Stimulated activated memory B cell treated with anti-CD40 and anti-IgM and Interleukin-4, amounts not matched to agents 10 μg/mL and 1 μg/mL and 100 μg/mL, for 72 hours (primary cell): ENCODE data around the gene TRAP1.

Source experiments
- ATAC-seq: fragments of 150-1000 bp; cut with Tn5 transposase; 2 replicates; pipeline ENCODE4 v1.10.0; 2021
- H3K27ac Mint-ChIP-seq: one replicate; pipeline ENCODE4 v1.8.0; 2022; ENCODE audit warnings: mild to moderate bottlenecking, mixed read lengths
- H3K27me3 Mint-ChIP-seq: one replicate; pipeline ENCODE4 v1.8.0; 2022; ENCODE audit warnings: mixed read lengths
- H3K36me3 Mint-ChIP-seq: one replicate; pipeline ENCODE4 v1.8.0; 2022; ENCODE audit warnings: mixed read lengths
- H3K4me1 Mint-ChIP-seq: one replicate; pipeline ENCODE4 v1.8.0; 2022; ENCODE audit warnings: mixed read lengths
- H3K4me3 Mint-ChIP-seq: one replicate; pipeline ENCODE4 v1.8.0; 2022; ENCODE audit warnings: mild to moderate bottlenecking, moderate library complexity, mixed read lengths
- H3K9me3 Mint-ChIP-seq: one replicate; pipeline ENCODE4 v1.8.0; 2022; ENCODE audit warnings: mixed read lengths

The TRAP1 gene

GRCh38 chr16:3675601-3676130 is 41.7 kb downstream of the TRAP1 start:
- peaks cover 73% of the 10 kb centered on the region for H3K36me3 Mint-ChIP-seq
- ATAC-seq = no peak
- no peaks in the 10 kb centered on the region for H3K27me3 Mint-ChIP-seq
- H3K4me1 Mint-ChIP-seq = no peaks in the 10 kb centered on the region
- no peak overlapping the region for H3K4me3 Mint-ChIP-seq
- H3K27ac Mint-ChIP-seq = no peak overlapping the region
- no peaks in the 10 kb centered on the region for H3K9me3 Mint-ChIP-seq

- no peaks in the 10 kb centered on the region for H3K9me3 Mint-ChIP-seq
- H3K4me3 Mint-ChIP-seq = no peak overlapping the region
- no peak for ATAC-seq
- no peaks in the 10 kb centered on the region for H3K27me3 Mint-ChIP-seq
- peaks cover 71% of the 10 kb centered on the region for H3K36me3 Mint-ChIP-seq
- H3K4me1 Mint-ChIP-seq = no peaks in the 10 kb centered on the region
- H3K27ac Mint-ChIP-seq = no peak overlapping the region
These were observed 42.6 kb downstream of the TRAP1 start for GRCh38 chr16:3674513-3675295.

- Mint-ChIP-seq H3K27ac (no peak overlapping the region), H3K4me3 (no peak overlapping the region), H3K4me1 (no peaks in the 10 kb centered on the region), H3K36me3 (peaks cover 71% of the 10 kb centered on the region), H3K27me3 (no peaks in the 10 kb centered on the region), H3K9me3 (no peaks in the 10 kb centered on the region)
- ATAC-seq = no peak
These were observed 43.5 kb downstream of the TRAP1 start for GRCh38 chr16:3673676-3674377.

GRCh38 chr16:3673201-3673600 is 44.1 kb downstream of the TRAP1 start:
- H3K27ac Mint-ChIP-seq = no peak overlapping the region
- no peak for ATAC-seq
- H3K9me3 Mint-ChIP-seq = no peaks in the 10 kb centered on the region
- no peaks in the 10 kb centered on the region for H3K4me1 Mint-ChIP-seq
- H3K36me3 Mint-ChIP-seq = peaks cover 68% of the 10 kb centered on the region
- no peak overlapping the region for H3K4me3 Mint-ChIP-seq
- H3K27me3 Mint-ChIP-seq = no peaks in the 10 kb centered on the region

- Mint-ChIP-seq H3K9me3 (no peaks in the 10 kb centered on the region), H3K27ac (no peak overlapping the region), H3K27me3 (no peaks in the 10 kb centered on the region), H3K4me3 (no peak overlapping the region), H3K4me1 (no peaks in the 10 kb centered on the region), H3K36me3 (peaks cover 65% of the 10 kb centered on the region)
- ATAC-seq = peak; percentile 45
These were observed 44.7 kb downstream of the TRAP1 start for GRCh38 chr16:3672571-3673041.

- Mint-ChIP-seq H3K4me3 (no peak overlapping the region), H3K27me3 (no peaks in the 10 kb centered on the region), H3K9me3 (no peaks in the 10 kb centered on the region), H3K4me1 (no peaks in the 10 kb centered on the region), H3K27ac (peak overlapping the region; percentile 30), H3K36me3 (peaks cover 65% of the 10 kb centered on the region)
- no peak for ATAC-seq
These were observed 45.9 kb downstream of the TRAP1 start for GRCh38 chr16:3671424-3671823.

GRCh38 chr16:3670711-3671110 is 46.6 kb downstream of the TRAP1 start:
- Mint-ChIP-seq H3K27ac (no peak overlapping the region), H3K9me3 (no peaks in the 10 kb centered on the region), H3K4me3 (no peak overlapping the region), H3K27me3 (no peaks in the 10 kb centered on the region), H3K4me1 (peaks cover 1% of the 10 kb centered on the region), H3K36me3 (peaks cover 65% of the 10 kb centered on the region)
- no peak for ATAC-seq

GRCh38 chr16:3669082-3669481 is 48.2 kb downstream of the TRAP1 start:
- Mint-ChIP-seq H3K27me3 (no peaks in the 10 kb centered on the region), H3K4me1 (peaks cover 5% of the 10 kb centered on the region), H3K9me3 (no peaks in the 10 kb centered on the region), H3K27ac (no peak overlapping the region), H3K36me3 (peaks cover 63% of the 10 kb centered on the region), H3K4me3 (no peak overlapping the region)
- ATAC-seq = no peak

- ATAC-seq = no peak
- H3K27ac Mint-ChIP-seq = no peak overlapping the region
- H3K4me1 Mint-ChIP-seq = peaks cover 5% of the 10 kb centered on the region
- no peak overlapping the region for H3K4me3 Mint-ChIP-seq
- no peaks in the 10 kb centered on the region for H3K9me3 Mint-ChIP-seq
- no peaks in the 10 kb centered on the region for H3K27me3 Mint-ChIP-seq
- H3K36me3 Mint-ChIP-seq = peaks cover 60% of the 10 kb centered on the region
These were observed 48.7 kb downstream of the TRAP1 start for GRCh38 chr16:3668626-3669025.

GRCh38 chr16:3665508-3665907 is 51.8 kb downstream of the TRAP1 start:
- Mint-ChIP-seq H3K9me3 (no peaks in the 10 kb centered on the region), H3K4me3 (no peak overlapping the region), H3K36me3 (peaks cover 61% of the 10 kb centered on the region), H3K27ac (no peak overlapping the region), H3K4me1 (peaks cover 11% of the 10 kb centered on the region), H3K27me3 (no peaks in the 10 kb centered on the region)
- ATAC-seq = no peak

- H3K36me3 Mint-ChIP-seq = peaks cover 59% of the 10 kb centered on the region
- peaks cover 11% of the 10 kb centered on the region for H3K4me1 Mint-ChIP-seq
- H3K9me3 Mint-ChIP-seq = no peaks in the 10 kb centered on the region
- H3K27me3 Mint-ChIP-seq = no peaks in the 10 kb centered on the region
- no peak overlapping the region for H3K27ac Mint-ChIP-seq
- ATAC-seq = no peak
- H3K4me3 Mint-ChIP-seq = no peak overlapping the region
These were observed 53.0 kb downstream of the TRAP1 start for GRCh38 chr16:3664187-3664896.

- peaks cover 68% of the 10 kb centered on the region for H3K36me3 Mint-ChIP-seq
- H3K4me3 Mint-ChIP-seq = no peak overlapping the region
- H3K27me3 Mint-ChIP-seq = no peaks in the 10 kb centered on the region
- no peak overlapping the region for H3K27ac Mint-ChIP-seq
- no peaks in the 10 kb centered on the region for H3K9me3 Mint-ChIP-seq
- ATAC-seq = no peak
- H3K4me1 Mint-ChIP-seq = peaks cover 11% of the 10 kb centered on the region
These were observed 54.7 kb downstream of the TRAP1 start for GRCh38 chr16:3662601-3663000.

GRCh38 chr16:3661922-3662321 is 55.4 kb downstream of the TRAP1 start:
- Mint-ChIP-seq H3K4me3 (no peak overlapping the region), H3K4me1 (peaks cover 15% of the 10 kb centered on the region), H3K27me3 (no peaks in the 10 kb centered on the region), H3K27ac (no peak overlapping the region), H3K9me3 (no peaks in the 10 kb centered on the region), H3K36me3 (peaks cover 71% of the 10 kb centered on the region)
- ATAC-seq = peak; percentile 31

- no peaks in the 10 kb centered on the region for H3K27me3 Mint-ChIP-seq
- H3K27ac Mint-ChIP-seq = peak overlapping the region; percentile 57
- peaks cover 17% of the 10 kb centered on the region for H3K4me1 Mint-ChIP-seq
- H3K9me3 Mint-ChIP-seq = no peaks in the 10 kb centered on the region
- no peak overlapping the region for H3K4me3 Mint-ChIP-seq
- peaks cover 73% of the 10 kb centered on the region for H3K36me3 Mint-ChIP-seq
- no peak for ATAC-seq
These were observed 56.0 kb downstream of the TRAP1 start for GRCh38 chr16:3661311-3661710.

- no peaks in the 10 kb centered on the region for H3K27me3 Mint-ChIP-seq
- H3K9me3 Mint-ChIP-seq = no peaks in the 10 kb centered on the region
- ATAC-seq = no peak
- H3K4me3 Mint-ChIP-seq = no peak overlapping the region
- peaks cover 14% of the 10 kb centered on the region for H3K4me1 Mint-ChIP-seq
- peaks cover 78% of the 10 kb centered on the region for H3K36me3 Mint-ChIP-seq
- H3K27ac Mint-ChIP-seq = no peak overlapping the region
These were observed 58.1 kb downstream of the TRAP1 start for GRCh38 chr16:3659251-3659650.
